K562 (cell line): ENCODE measurements around the gene RBMS1. TPM values are rescaled to one million over a fixed set of nuclear protein-coding genes. Genes with fewer than 3 reads are reported as not detected.

Experiments
- ATAC-seq: fragments of 200-7000 bp; cut with Tn5 transposase; 3 replicates; pipeline ENCODE4 v1.9.1; 2020; ENCODE audit warnings: moderate library complexity
- BruUV-seq: library from RNA; stranded (reverse); fragments of 400-500 nt; replicated peaks from 2 replicates; lab custom pipeline; 2021; lab: Mats Ljungman, UMichigan
- CTCF ChIA-PET: fragments of 300-600 bp; formaldehyde crosslinking; extraction: SDS; loops from one replicate; lab custom pipeline; 2021; ENCODE audit warnings: low intra/inter-chr PET ratio; lab: Yijun Ruan, JAX
- POLR2A ChIA-PET: fragments of 300-600, 350-650 bp; sonication (Branson Sonifier 250); formaldehyde crosslinking; extraction: SDS; loops from one replicate; lab custom pipeline; 2021; ENCODE audit warnings: antibody characterized with exemption, inconsistent platforms; lab: Yijun Ruan, JAX
- DNase-seq, 4 experiments: peaks; one replicate each; pipeline versions ENCODE4 v3.0.0 to v3.0.0-alpha.2; 2011 to 2018; ENCODE audit warnings: low spot score in 3 of 4, mixed read lengths in 3 of 4; ENCODE audit errors: extremely low read depth in 1 of 4
- FAIRE-seq: peaks from 2 replicates; lab custom pipeline; 2011; peaks lifted over from hg19 to GRCh38; lab: Jason Lieb, UNC
- H2AFZ ChIP-seq: 2 replicates; pipeline ENCODE4 v1.6.0; 2011; ENCODE audit warnings: low read depth, low read length, control low read depth, inconsistent platforms
- H3K27ac ChIP-seq: fragments of 200-600 bp; 3 replicates; pipeline ENCODE4 v1.8.0; 2011; ENCODE audit warnings: low read depth, mild to moderate bottlenecking, control low read depth, inconsistent platforms, low read length, moderate library complexity, mixed read lengths; ENCODE audit errors: extremely low read depth
- H3K27me3 ChIP-seq, 2 experiments: fragments of 300-600 bp in 1 of 2; 2 replicates in 1 of 2; 3 replicates in 1 of 2; pipeline versions ENCODE4 v1.6.0 to v1.8.0; 2011; ENCODE audit warnings: inconsistent platforms in 2 of 2, low read length in 2 of 2, mild to moderate bottlenecking in 1 of 2, mixed read lengths in 1 of 2, moderate library complexity in 1 of 2; ENCODE audit not compliant: control insufficient read depth in 2 of 2, insufficient read depth in 2 of 2
- H3K36me3 ChIP-seq: fragments of 300-600 bp; 3 replicates; pipeline ENCODE4 v1.8.0; 2011; ENCODE audit warnings: mild to moderate bottlenecking, low read length, inconsistent platforms; ENCODE audit not compliant: control insufficient read depth, insufficient read depth
- H3K4me1 ChIP-seq, 2 experiments: fragments of 200-600 bp in 1 of 2; replicated peaks in 1 of 2; 2 replicates in 1 of 2; 3 replicates in 1 of 2; pipeline versions ENCODE4 v1.5.1 to v1.8.0; 2011; ENCODE audit warnings: inconsistent platforms in 2 of 2, low read length in 2 of 2, mild to moderate bottlenecking in 1 of 2, mixed read lengths in 1 of 2, moderate library complexity in 1 of 2; ENCODE audit not compliant: control insufficient read depth in 2 of 2, insufficient read depth in 2 of 2
- H3K4me2 ChIP-seq: 2 replicates; pipeline ENCODE4 v1.6.1; 2011; ENCODE audit warnings: low read length, control low read depth, inconsistent platforms, mixed read lengths; ENCODE audit not compliant: insufficient read depth
- H3K4me3 ChIP-seq: fragments of 200-600 bp; sonication (generic), shearing (Covaris generic); 2 replicates; pipeline ENCODE4 v1.5.1; 2016; ENCODE audit warnings: control low read depth, inconsistent platforms
- H3K79me2 ChIP-seq: fragments of 200-600 bp; 3 replicates; pipeline ENCODE4 v1.8.0; 2011; ENCODE audit warnings: low read length, inconsistent platforms; ENCODE audit not compliant: control insufficient read depth, insufficient read depth
- H3K9ac ChIP-seq, 2 experiments: 2 replicates each; pipeline versions ENCODE4 v1.6.0 to v1.6.1; 2011; ENCODE audit warnings: low read depth in 2 of 2, low read length in 2 of 2, control low read depth in 1 of 2, inconsistent platforms in 1 of 2, mild to moderate bottlenecking in 1 of 2, mixed read lengths in 1 of 2; ENCODE audit not compliant: insufficient read depth in 1 of 2
- H3K9me1 ChIP-seq: one replicate; pipeline ENCODE4 v1.6.0; 2011; ENCODE audit warnings: inconsistent platforms, mild to moderate bottlenecking, low read length, moderate library complexity; ENCODE audit not compliant: control insufficient read depth, insufficient read depth
- H3K9me3 ChIP-seq: replicated peaks from 2 replicates; pipeline ENCODE4 v1.5.1; 2011; ENCODE audit warnings: low read depth, low read length, inconsistent platforms; ENCODE audit not compliant: control insufficient read depth, insufficient read depth
- H4K20me1 ChIP-seq: replicated peaks from 2 replicates; pipeline ENCODE4 v1.6.1; 2011; ENCODE audit warnings: low read length, inconsistent platforms, mixed read lengths; ENCODE audit not compliant: control insufficient read depth, insufficient read depth
- ARID1B ChIP-seq: fragments of 450-650 bp; IDR thresholded peaks from 2 replicates; pipeline ENCODE4 v1.6.1; 2016; ENCODE audit warnings: antibody characterized with exemption, mild to moderate bottlenecking, inconsistent platforms
- PBX2 ChIP-seq, 2 experiments: IDR thresholded peaks in 1 of 2; conservative IDR thresholded peaks in 1 of 2; 2 replicates each; pipeline ENCODE4 v1.6.1; 2016; ENCODE audit warnings: low read depth in 2 of 2, mild to moderate bottlenecking in 1 of 2, missing compliant biosample characterization in 1 of 2, missing genetic modification characterization in 1 of 2, moderate library complexity in 1 of 2
- RB1 ChIP-seq: fragments of 450-650 bp; IDR thresholded peaks from 2 replicates; pipeline ENCODE4 v1.6.1; 2017; ENCODE audit warnings: low read depth, mild to moderate bottlenecking
- TRIM28 ChIP-seq: fragments of 450-650 bp; IDR thresholded peaks from 2 replicates; pipeline ENCODE4 v1.6.1; 2017
- ZBTB9 ChIP-seq: fragments of 450-650 bp; formaldehyde crosslinking; IDR thresholded peaks from 2 replicates; pipeline ENCODE4 v1.4.0; 2020; ENCODE audit warnings: mild to moderate bottlenecking, moderate library complexity
- ZKSCAN3 ChIP-seq: fragments of 250-450 bp; sonication (Bioruptor Pico); IDR thresholded peaks from 2 replicates; pipeline ENCODE4 v1.4.0; 2020
- ZNF551 ChIP-seq: fragments of 250-450 bp; sonication (Bioruptor Pico); IDR thresholded peaks from 2 replicates; pipeline ENCODE4 v1.5.0; 2021; ENCODE audit warnings: mild to moderate bottlenecking, moderate library complexity
- ZNF75A ChIP-seq: fragments of 450-650 bp; formaldehyde crosslinking; IDR thresholded peaks from 2 replicates; pipeline ENCODE4 v1.4.0; 2020; ENCODE audit warnings: mild to moderate bottlenecking
- WGBS: fragments of 100-300 bp; shearing (Covaris generic); methylation state at CpG from one replicate; pipeline ENCODE4 v1.1.6; 2016; ENCODE audit warnings: low coverage, mixed read lengths; ENCODE audit not compliant: insufficient coverage; ENCODE audit errors: missing lambda C conversion rate; 5-methylcytosine and 5-hydroxymethylcytosine counted together
- in situ Hi-C: fragments of 300-500 bp; cut with MboI; formaldehyde crosslinking; loops from 4 replicates; pipeline ENCODE4 v1.15.0; 2018; ENCODE audit warnings: inconsistent platforms, mixed read lengths
- intact Hi-C: fragments of 100-400 bp; cut with micrococcal nuclease; formaldehyde crosslinking; loops from 2 replicates; pipeline ENCODE4 v1.14.2; 2022
- polyA plus RNA-seq, 8 experiments: library from polyadenylated mRNA; depleted of rRNA in 4 of 8; stranded (reverse) in 5 of 8; unstranded in 3 of 8; fragments of >200 nt; fragmentation: Nextera tagmentation in 2 of 8; fragmentation: Illumina TruSeq in 1 of 8; extraction: Ambion mirVana in 2 of 8; extraction: Trizol in 1 of 8; gene quantifications; 2 replicates each; pipeline versions ENCODE4 v1.2.1 to v1.2.3, GENCODE V29; 2011 to 2014; ENCODE audit warnings: inconsistent platforms in 1 of 8, missing spikeins in 1 of 8
- total RNA-seq, 7 experiments: library from RNA; depleted of rRNA in 6 of 7; stranded (reverse); fragments of >200 nt in 6 of 7; fragmentation: Illumina TruSeq in 2 of 7; extraction: Trizol in 2 of 7; gene quantifications; 2 replicates each; pipeline versions ENCODE4 v1.2.1 to v1.2.3, GENCODE V29; 2011 to 2021; ENCODE audit warnings: low replicate concordance in 1 of 7
- TF ChIP-seq, protein P1 (sequence below): fragments of 250-450 bp; sonication (Bioruptor Pico); IDR thresholded peaks from 2 replicates; pipeline ENCODE4 v1.4.0; 2020; ENCODE audit warnings: mild to moderate bottlenecking, moderate library complexity
- TF ChIP-seq, protein P2 (sequence below): fragments of 250-450 bp; sonication (Bioruptor Pico); IDR thresholded peaks from 2 replicates; pipeline ENCODE4 v1.4.0; 2020

Gene RBMS1
- total and polyA plus RNA-seq, 9 of the 15 experiments (the other 6 are each of a cell fraction or from before 2014, with no cell fraction given), result 0.04 to 0.31 (median 0.09) TPM; not detected in 6

GRCh38 chr2:160270571-160271113 lies 223.0 kb downstream of the RBMS1 start:
- peaks cover 3 to 11% of the 10 kb centered on the region in 2 experiments; a peak in 4 of 5 replicates for H3K4me1 ChIP-seq
- CTCF ChIA-PET, result no interaction called here
- peak overlapping the region; percentile 74 for H3K4me2 ChIP-seq
- H2AFZ ChIP-seq, result peak overlapping the region; percentile 91
- H3K9ac ChIP-seq, result peak overlapping the region in 1 of 2 experiments; percentile 10; a peak in 1 of 4 replicates
- intact Hi-C loops, result no loop called here
- 4% methylated on average over 14 of the region's 15 CpGs for WGBS
- peaks cover 0 to 25% of the 10 kb centered on the region in 2 experiments; a peak in 2 of 5 replicates for H3K27me3 ChIP-seq
- POLR2A ChIA-PET, result interaction anchor here (0.6 to 1.5 kb wide), 6 partner anchors 11 to 1800 kb away, joined by 3 to 6 read pairs (median 4); no protein-coding TSS in a partner anchor
- no TSS peak for BruUV-seq
- FAIRE-seq, result no peak
- no peak for DNase-seq
- no peaks in the 10 kb centered on the region for H3K9me3 ChIP-seq
- no peak overlapping the region for H3K27ac ChIP-seq
- H3K4me3 ChIP-seq, result peak overlapping the region; percentile 19; the same call in 1 of the 2 replicates
- no peaks in the 10 kb centered on the region; the same call in 1 of the 2 replicates for H4K20me1 ChIP-seq
- peak; percentile 14 for ATAC-seq
- H3K36me3 ChIP-seq, result no peaks in the 10 kb centered on the region
- in situ Hi-C loops, result no loop called here
- H3K79me2 ChIP-seq, result no peaks in the 10 kb centered on the region
- H3K9me1 ChIP-seq, result no peaks in the 10 kb centered on the region
- no peak for TF ChIP-seq ARID1B
- TF ChIP-seq ZKSCAN3 (CRISPR knock-in tag), result no peak
- TF ChIP-seq, protein P1, sequence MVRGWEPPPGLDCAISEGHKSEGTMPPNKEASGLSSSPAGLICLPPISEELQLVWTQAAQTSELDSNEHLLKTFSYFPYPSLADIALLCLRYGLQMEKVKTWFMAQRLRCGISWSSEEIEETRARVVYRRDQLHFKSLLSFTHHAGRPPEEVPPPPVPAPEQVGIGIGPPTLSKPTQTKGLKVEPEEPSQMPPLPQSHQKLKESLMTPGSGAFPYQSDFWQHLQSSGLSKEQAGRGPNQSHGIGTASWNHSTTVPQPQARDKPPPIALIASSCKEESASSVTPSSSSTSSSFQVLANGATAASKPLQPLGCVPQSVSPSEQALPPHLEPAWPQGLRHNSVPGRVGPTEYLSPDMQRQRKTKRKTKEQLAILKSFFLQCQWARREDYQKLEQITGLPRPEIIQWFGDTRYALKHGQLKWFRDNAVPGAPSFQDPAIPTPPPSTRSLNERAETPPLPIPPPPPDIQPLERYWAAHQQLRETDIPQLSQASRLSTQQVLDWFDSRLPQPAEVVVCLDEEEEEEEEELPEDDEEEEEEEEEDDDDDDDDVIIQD (CRISPR knock-in tag), result no peak
- TF ChIP-seq ZBTB9, result no peak
- TF ChIP-seq PBX2 (CRISPR knock-in tag; IDR thresholded peaks at IDR 0.05; ENCODE audit: low read depth), result no peak
- TF ChIP-seq PBX2 (tag; conservative IDR thresholded peaks at IDR 0.05; ENCODE audit: low read depth), result no peak
- TF ChIP-seq, protein P2, sequence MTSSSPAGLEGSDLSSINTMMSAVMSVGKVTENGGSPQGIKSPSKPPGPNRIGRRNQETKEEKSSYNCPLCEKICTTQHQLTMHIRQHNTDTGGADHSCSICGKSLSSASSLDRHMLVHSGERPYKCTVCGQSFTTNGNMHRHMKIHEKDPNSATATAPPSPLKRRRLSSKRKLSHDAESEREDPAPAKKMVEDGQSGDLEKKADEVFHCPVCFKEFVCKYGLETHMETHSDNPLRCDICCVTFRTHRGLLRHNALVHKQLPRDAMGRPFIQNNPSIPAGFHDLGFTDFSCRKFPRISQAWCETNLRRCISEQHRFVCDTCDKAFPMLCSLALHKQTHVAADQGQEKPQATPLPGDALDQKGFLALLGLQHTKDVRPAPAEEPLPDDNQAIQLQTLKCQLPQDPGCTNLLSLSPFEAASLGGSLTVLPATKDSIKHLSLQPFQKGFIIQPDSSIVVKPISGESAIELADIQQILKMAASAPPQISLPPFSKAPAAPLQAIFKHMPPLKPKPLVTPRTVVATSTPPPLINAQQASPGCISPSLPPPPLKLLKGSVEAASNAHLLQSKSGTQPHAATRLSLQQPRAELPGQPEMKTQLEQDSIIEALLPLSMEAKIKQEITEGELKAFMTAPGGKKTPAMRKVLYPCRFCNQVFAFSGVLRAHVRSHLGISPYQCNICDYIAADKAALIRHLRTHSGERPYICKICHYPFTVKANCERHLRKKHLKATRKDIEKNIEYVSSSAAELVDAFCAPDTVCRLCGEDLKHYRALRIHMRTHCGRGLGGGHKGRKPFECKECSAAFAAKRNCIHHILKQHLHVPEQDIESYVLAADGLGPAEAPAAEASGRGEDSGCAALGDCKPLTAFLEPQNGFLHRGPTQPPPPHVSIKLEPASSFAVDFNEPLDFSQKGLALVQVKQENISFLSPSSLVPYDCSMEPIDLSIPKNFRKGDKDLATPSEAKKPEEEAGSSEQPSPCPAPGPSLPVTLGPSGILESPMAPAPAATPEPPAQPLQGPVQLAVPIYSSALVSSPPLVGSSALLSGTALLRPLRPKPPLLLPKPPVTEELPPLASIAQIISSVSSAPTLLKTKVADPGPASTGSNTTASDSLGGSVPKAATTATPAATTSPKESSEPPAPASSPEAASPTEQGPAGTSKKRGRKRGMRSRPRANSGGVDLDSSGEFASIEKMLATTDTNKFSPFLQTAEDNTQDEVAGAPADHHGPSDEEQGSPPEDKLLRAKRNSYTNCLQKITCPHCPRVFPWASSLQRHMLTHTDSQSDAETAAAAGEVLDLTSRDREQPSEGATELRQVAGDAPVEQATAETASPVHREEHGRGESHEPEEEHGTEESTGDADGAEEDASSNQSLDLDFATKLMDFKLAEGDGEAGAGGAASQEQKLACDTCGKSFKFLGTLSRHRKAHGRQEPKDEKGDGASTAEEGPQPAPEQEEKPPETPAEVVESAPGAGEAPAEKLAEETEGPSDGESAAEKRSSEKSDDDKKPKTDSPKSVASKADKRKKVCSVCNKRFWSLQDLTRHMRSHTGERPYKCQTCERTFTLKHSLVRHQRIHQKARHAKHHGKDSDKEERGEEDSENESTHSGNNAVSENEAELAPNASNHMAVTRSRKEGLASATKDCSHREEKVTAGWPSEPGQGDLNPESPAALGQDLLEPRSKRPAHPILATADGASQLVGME, result no peak
- no peak for TF ChIP-seq ZNF75A (CRISPR knock-in tag)
- TF ChIP-seq ZNF551 (CRISPR knock-in tag), result no peak
- TF ChIP-seq RB1, result no peak
- TF ChIP-seq TRIM28, result no peak
